Peyer's patch (tissue), 4 donors: ENCODE results near the gene RASSF8.

Experiments
- CTCF ChIP-seq, 6 experiments: fragments of 450-650 bp in 4 of 6; fragments of 200-600 bp in 2 of 6; sonication (generic) in 1 of 6; IDR thresholded peaks; one replicate each; pipeline ENCODE4 v1.5.1; 2017 to 2019; ENCODE audit warnings: antibody characterized with exemption in 6 of 6, mild to moderate bottlenecking in 3 of 6, moderate library complexity in 1 of 6
- POLR2A ChIP-seq, 2 donors: fragments of 450-650 bp; IDR thresholded peaks; one replicate each; pipeline ENCODE4 v1.5.1; 2017; ENCODE audit warnings: antibody characterized with exemption in 2 of 2, mild to moderate bottlenecking in 2 of 2, moderate library complexity in 2 of 2

GRCh38 chr12:26052652-26053051 is 94.2 kb downstream of the RASSF8 start:
- TF ChIP-seq POLR2A (IDR thresholded peaks at IDR 0.05) = no peak
- no peak for TF ChIP-seq CTCF (IDR thresholded peaks at IDR 0.05)
